NCI-H510A (cell line): Measurements from ENCODE around the gene MCUR1.
"Not testable (repeated sequence)": the region's sequence is repeated elsewhere in the genome, so short reads cannot be mapped to it uniquely, and the experiment has no call there.

Experiments
- DNase-seq: peaks from one replicate; lab custom pipeline; 2025; lab: John Stamatoyannopoulos, UW

MCUR1 gene

GRCh38 chr6:13776602-13777001, 37.8 kb downstream of the MCUR1 start:
- DNase-seq: no peak

- DNase-seq: not testable (repeated sequence)
These were observed 38.9 kb downstream of the MCUR1 start for GRCh38 chr6:13775466-13775865.

GRCh38 chr6:13772358-13773030, 41.9 kb downstream of the MCUR1 start:
- DNase-seq: not testable (repeated sequence)

- no peak for DNase-seq
These were observed 44.7 kb downstream of the MCUR1 start for GRCh38 chr6:13769655-13770053.

- no peak for DNase-seq
These were observed 45.2 kb downstream of the MCUR1 start for GRCh38 chr6:13769034-13769654.

- no peak for DNase-seq
These were observed 47.1 kb downstream of the MCUR1 start for GRCh38 chr6:13767121-13767808.

- no peak for DNase-seq
These were observed 48.1 kb downstream of the MCUR1 start for GRCh38 chr6:13766201-13766634.

GRCh38 chr6:13765570-13765969, 48.8 kb downstream of the MCUR1 start:
- DNase-seq: no peak

GRCh38 chr6:13764996-13765395, 49.4 kb downstream of the MCUR1 start:
- DNase-seq: no peak

GRCh38 chr6:13763740-13764381, 50.5 kb downstream of the MCUR1 start:
- DNase-seq: no peak

GRCh38 chr6:13762611-13763441, 51.5 kb downstream of the MCUR1 start:
- DNase-seq: no peak

GRCh38 chr6:13761361-13762036, 52.9 kb downstream of the MCUR1 start:
- DNase-seq: no peak

- DNase-seq: no peak
These were observed 53.8 kb downstream of the MCUR1 start for GRCh38 chr6:13760307-13761304.

GRCh38 chr6:13759025-13759424, 55.3 kb downstream of the MCUR1 start:
- DNase-seq: no peak

GRCh38 chr6:13754644-13755043, 59.7 kb downstream of the MCUR1 start:
- no peak for DNase-seq

- no peak for DNase-seq
These were observed 70.6 kb downstream of the MCUR1 start for GRCh38 chr6:13743736-13744127.

- no peak for DNase-seq
These were observed 71.2 kb downstream of the MCUR1 start for GRCh38 chr6:13742961-13743735.

GRCh38 chr6:13741365-13741764, 73.0 kb downstream of the MCUR1 start:
- DNase-seq: no peak
